T1000 (cell line): ENCODE measurements around the gene COL18A1.
"Not testable (repeated sequence)": the region's sequence is repeated elsewhere in the genome, so short reads cannot be mapped to it uniquely, and the experiment has no call there.

Source experiments
- DNase-seq: peaks from one replicate; lab custom pipeline; 2025; ENCODE audit warnings: mixed read lengths; lab: John Stamatoyannopoulos, UW

The COL18A1 gene

GRCh38 chr21:45519182-45519581, 114.2 kb downstream of the COL18A1 start:
- no peak for DNase-seq

GRCh38 chr21:45521241-45521640, 116.3 kb downstream of the COL18A1 start:
- no peak for DNase-seq

GRCh38 chr21:45522381-45522780, 117.4 kb downstream of the COL18A1 start:
- DNase-seq = no peak

- no peak for DNase-seq
Observed at GRCh38 chr21:45522986-45523385, 118.0 kb downstream of the COL18A1 start.

GRCh38 chr21:45523411-45524101, 118.6 kb downstream of the COL18A1 start:
- DNase-seq = no peak

GRCh38 chr21:45524756-45525152, 119.8 kb downstream of the COL18A1 start:
- DNase-seq = no peak

- no peak for DNase-seq
Observed at GRCh38 chr21:45525153-45525909, 120.4 kb downstream of the COL18A1 start.

GRCh38 chr21:45525910-45526306, 120.9 kb downstream of the COL18A1 start:
- DNase-seq = no peak

GRCh38 chr21:45527151-45527999, 122.4 kb downstream of the COL18A1 start:
- DNase-seq = not testable (repeated sequence)

- DNase-seq = no peak
Observed at GRCh38 chr21:45528028-45528705, 123.2 kb downstream of the COL18A1 start.

- DNase-seq = no peak
Observed at GRCh38 chr21:45528981-45529784, 124.2 kb downstream of the COL18A1 start.

GRCh38 chr21:45529785-45530422, 124.9 kb downstream of the COL18A1 start:
- no peak for DNase-seq

GRCh38 chr21:45530423-45531113, 125.6 kb downstream of the COL18A1 start:
- no peak for DNase-seq

- not testable (repeated sequence) for DNase-seq
Observed at GRCh38 chr21:45531114-45531392, 126.1 kb downstream of the COL18A1 start.

- no peak for DNase-seq
Observed at GRCh38 chr21:45531393-45532215, 126.6 kb downstream of the COL18A1 start.

- DNase-seq = no peak
Observed at GRCh38 chr21:45532826-45533360, 127.9 kb downstream of the COL18A1 start.

- no peak for DNase-seq
Observed at GRCh38 chr21:45533361-45533845, 128.4 kb downstream of the COL18A1 start.

GRCh38 chr21:45533846-45534635, 129.1 kb downstream of the COL18A1 start:
- DNase-seq = no peak
